ENCODE data around the gene KRT74.

KRT74 gene

GRCh38 chr12:52531566-52532300 is 41.9 kb downstream of the KRT74 start:
- H3K27ac ChIP-seq: no peak overlapping the region
- no peak for TF ChIP-seq ZFX (IDR thresholded peaks at IDR 0.05; ENCODE audit: borderline replicate concordance)
- TF ChIP-seq, protein P1, sequence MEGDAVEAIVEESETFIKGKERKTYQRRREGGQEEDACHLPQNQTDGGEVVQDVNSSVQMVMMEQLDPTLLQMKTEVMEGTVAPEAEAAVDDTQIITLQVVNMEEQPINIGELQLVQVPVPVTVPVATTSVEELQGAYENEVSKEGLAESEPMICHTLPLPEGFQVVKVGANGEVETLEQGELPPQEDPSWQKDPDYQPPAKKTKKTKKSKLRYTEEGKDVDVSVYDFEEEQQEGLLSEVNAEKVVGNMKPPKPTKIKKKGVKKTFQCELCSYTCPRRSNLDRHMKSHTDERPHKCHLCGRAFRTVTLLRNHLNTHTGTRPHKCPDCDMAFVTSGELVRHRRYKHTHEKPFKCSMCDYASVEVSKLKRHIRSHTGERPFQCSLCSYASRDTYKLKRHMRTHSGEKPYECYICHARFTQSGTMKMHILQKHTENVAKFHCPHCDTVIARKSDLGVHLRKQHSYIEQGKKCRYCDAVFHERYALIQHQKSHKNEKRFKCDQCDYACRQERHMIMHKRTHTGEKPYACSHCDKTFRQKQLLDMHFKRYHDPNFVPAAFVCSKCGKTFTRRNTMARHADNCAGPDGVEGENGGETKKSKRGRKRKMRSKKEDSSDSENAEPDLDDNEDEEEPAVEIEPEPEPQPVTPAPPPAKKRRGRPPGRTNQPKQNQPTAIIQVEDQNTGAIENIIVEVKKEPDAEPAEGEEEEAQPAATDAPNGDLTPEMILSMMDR (IDR thresholded peaks at IDR 0.05): no peak

DNA sequence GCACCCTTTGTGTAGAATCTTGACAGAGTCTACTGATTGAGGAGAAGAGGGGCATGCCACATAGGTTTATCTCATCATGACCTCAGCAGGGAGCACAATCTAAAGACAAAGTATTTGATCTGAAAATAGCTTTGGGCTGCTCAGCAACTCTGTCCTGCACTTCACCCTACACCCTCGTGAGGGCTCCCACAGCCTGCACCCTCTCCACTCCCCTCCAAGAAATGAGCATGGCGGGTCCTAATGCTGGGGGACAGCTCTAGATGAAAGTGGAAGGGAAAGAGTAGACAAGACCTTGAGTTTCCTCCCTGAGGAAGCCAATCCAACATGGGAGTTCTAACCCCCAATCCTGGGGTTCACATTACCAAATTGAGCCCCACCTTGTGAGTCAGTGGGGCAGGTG is 42.7 kb downstream of the KRT74 start:
- no peak for TF ChIP-seq ZFX (IDR thresholded peaks at IDR 0.05; ENCODE audit: borderline replicate concordance)
- TF ChIP-seq, protein P1 (IDR thresholded peaks at IDR 0.05): no peak

GRCh38 chr12:52530366-52530765 is 43.3 kb downstream of the KRT74 start:
- TF ChIP-seq, protein P1 (IDR thresholded peaks at IDR 0.05): no peak
- no peak for TF ChIP-seq ZFX (IDR thresholded peaks at IDR 0.05; ENCODE audit: borderline replicate concordance)
- no peak overlapping the region for H3K27ac ChIP-seq

More for the DNA sequence above, 42.7 kb downstream of the KRT74 start:
- H3K27ac ChIP-seq: no peak overlapping the region

DNA sequence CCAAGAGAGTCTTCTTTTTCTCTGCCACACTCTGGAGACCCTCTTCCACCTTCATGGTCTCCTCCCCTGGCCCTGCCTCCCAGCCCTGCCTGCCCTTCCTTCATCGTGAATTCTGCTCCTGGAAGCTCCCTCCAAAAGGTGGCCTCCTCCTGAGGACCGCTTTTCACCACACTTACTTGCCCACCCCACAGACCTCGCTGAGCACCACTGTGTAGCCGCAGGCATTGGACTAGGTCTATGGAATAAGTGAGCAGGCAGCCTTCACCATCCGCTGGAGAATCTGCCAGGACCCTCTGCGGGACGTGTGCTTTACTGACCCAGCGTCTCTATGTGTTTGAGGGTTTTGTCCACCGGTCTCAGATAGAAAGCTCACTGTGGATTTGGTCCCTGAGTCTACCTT is 43.8 kb downstream of the KRT74 start:
- no peak for TF ChIP-seq ZFX (IDR thresholded peaks at IDR 0.05; ENCODE audit: borderline replicate concordance)
- TF ChIP-seq, protein P1 (IDR thresholded peaks at IDR 0.05): no peak
- no peak overlapping the region for H3K27ac ChIP-seq

- TF ChIP-seq ZFX (IDR thresholded peaks at IDR 0.05; ENCODE audit: borderline replicate concordance): no peak
- TF ChIP-seq, protein P1 (IDR thresholded peaks at IDR 0.05): no peak
- H3K27ac ChIP-seq: no peak overlapping the region
Measured at GRCh38 chr12:52529417-52529816, 44.2 kb downstream of the KRT74 start.

GRCh38 chr12:52528641-52529143 is 45.0 kb downstream of the KRT74 start:
- no peak overlapping the region for H3K27ac ChIP-seq
- no peak for TF ChIP-seq ZFX (IDR thresholded peaks at IDR 0.05; ENCODE audit: borderline replicate concordance)
- TF ChIP-seq, protein P1 (IDR thresholded peaks at IDR 0.05): no peak

DNA sequence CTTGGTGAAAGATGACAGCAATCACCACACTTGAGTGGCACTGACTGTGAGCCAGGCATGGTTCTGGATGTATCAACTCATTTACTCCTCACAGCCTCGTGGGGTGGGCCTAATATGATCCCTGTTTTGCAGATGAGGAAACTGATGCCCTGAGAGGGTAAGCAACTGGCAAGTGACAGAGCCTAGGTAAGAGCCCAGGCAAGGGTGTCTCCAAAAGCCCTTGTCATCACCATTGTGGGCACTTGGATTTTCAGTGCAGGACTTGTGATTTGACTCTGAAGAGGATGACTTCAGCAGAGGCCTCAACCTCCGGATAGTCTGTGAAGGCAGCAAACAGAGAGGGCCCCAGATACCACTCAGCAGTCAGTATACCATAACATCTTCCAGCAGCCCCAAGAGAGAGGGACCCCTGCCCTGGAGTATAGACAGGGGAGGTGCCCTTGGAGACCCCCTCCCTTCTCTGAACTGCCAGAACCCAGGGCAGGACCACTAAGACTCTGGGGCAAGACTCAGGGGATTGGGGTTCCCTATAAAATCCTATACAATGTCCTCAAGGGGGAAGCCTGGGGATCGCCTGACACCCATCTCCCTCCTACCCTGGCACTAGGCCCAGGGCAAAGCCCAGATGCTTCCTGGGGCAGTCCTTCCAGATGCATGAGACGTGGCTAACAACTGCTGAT is 46.4 kb downstream of the KRT74 start:
- no peak overlapping the region for H3K27ac ChIP-seq
- TF ChIP-seq ZFX (IDR thresholded peaks at IDR 0.05; ENCODE audit: borderline replicate concordance): no peak
- TF ChIP-seq, protein P1 (IDR thresholded peaks at IDR 0.05): no peak

Data from 22Rv1 (cell line).